Measurements from ENCODE around the gene ALX4.

DNA sequence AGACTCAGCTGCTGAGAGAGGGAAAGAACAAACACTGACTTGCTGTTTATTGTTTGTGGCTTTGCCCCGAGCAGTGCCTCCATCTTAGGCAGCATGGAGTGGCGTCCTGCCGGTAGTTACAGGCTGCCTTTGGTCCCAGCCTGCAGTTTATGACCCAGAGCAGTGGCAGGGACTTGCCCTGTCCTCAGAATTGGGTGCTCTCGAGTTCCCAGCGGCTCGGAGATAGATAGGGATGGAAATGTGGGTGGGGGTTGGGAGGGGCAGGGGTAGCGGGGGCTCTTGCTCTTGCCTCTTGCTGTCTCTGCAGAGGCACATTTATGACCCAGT lies 3.1 kb downstream of the ALX4 start:
- TF ChIP-seq KLF6 (CRISPR knock-in tag; IDR thresholded peaks at IDR 0.05; ENCODE audit: borderline replicate concordance), result no peak
- TF ChIP-seq, protein P1, sequence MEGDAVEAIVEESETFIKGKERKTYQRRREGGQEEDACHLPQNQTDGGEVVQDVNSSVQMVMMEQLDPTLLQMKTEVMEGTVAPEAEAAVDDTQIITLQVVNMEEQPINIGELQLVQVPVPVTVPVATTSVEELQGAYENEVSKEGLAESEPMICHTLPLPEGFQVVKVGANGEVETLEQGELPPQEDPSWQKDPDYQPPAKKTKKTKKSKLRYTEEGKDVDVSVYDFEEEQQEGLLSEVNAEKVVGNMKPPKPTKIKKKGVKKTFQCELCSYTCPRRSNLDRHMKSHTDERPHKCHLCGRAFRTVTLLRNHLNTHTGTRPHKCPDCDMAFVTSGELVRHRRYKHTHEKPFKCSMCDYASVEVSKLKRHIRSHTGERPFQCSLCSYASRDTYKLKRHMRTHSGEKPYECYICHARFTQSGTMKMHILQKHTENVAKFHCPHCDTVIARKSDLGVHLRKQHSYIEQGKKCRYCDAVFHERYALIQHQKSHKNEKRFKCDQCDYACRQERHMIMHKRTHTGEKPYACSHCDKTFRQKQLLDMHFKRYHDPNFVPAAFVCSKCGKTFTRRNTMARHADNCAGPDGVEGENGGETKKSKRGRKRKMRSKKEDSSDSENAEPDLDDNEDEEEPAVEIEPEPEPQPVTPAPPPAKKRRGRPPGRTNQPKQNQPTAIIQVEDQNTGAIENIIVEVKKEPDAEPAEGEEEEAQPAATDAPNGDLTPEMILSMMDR (IDR thresholded peaks at IDR 0.05 in 2 of 3, conservative IDR thresholded peaks at IDR 0.05 in 1 of 3; ENCODE audit: insufficient read depth in 2 of 3, low read depth in 1 of 3, low read length in 3 of 3), result no peak
